RWPE2 (cell line): ENCODE measurements around the gene MUC16.
A peak's percentile ranks its signal among the peaks of the same experiment; 100 is the strongest.

ENCODE experiments used
- ATAC-seq: fragments of 200-7000 bp; cut with Tn5 transposase; 3 replicates; pipeline ENCODE4 v1.9.1; 2021; ENCODE audit warnings: low read depth
- DNase-seq: peaks from one replicate; pipeline ENCODE4 v3.0.0-alpha.2; 2020; ENCODE audit warnings: low spot score
- H3K27ac ChIP-seq: fragments of 450-650 bp; 2 replicates; pipeline ENCODE4 v1.5.1; 2017; ENCODE audit warnings: mild to moderate bottlenecking; ENCODE audit not compliant: poor library complexity, severe bottlenecking
- H3K27me3 ChIP-seq: fragments of 250-450 bp; sonication (Bioruptor Pico); 2 replicates; pipeline ENCODE4 v1.5.1; 2021; ENCODE audit warnings: mild to moderate bottlenecking, moderate library complexity; ENCODE audit not compliant: insufficient read depth, poor library complexity, severe bottlenecking
- H3K36me3 ChIP-seq: fragments of 250-450 bp; sonication (Bioruptor Pico); 2 replicates; pipeline ENCODE4 v1.5.1; 2020; ENCODE audit warnings: low read depth, mild to moderate bottlenecking, moderate library complexity
- H3K4me1 ChIP-seq: fragments of 250-450 bp; sonication (Bioruptor Pico); 2 replicates; pipeline ENCODE4 v1.5.1; 2021; ENCODE audit warnings: mild to moderate bottlenecking, moderate library complexity; ENCODE audit not compliant: insufficient read depth, poor library complexity, severe bottlenecking
- H3K4me3 ChIP-seq: fragments of 250-450 bp; sonication (Bioruptor Pico); 2 replicates; pipeline ENCODE4 v1.5.1; 2021; ENCODE audit warnings: mild to moderate bottlenecking, moderate library complexity; ENCODE audit not compliant: severe bottlenecking
- H3K9me3 ChIP-seq: fragments of 250-450 bp; sonication (Bioruptor Pico); 2 replicates; pipeline ENCODE4 v1.5.1; 2021; ENCODE audit warnings: mild to moderate bottlenecking, moderate library complexity; ENCODE audit not compliant: severe bottlenecking
- CTCF ChIP-seq: fragments of 450-650 bp; IDR thresholded peaks from one replicate; pipeline ENCODE4 v1.5.1; 2017; ENCODE audit warnings: mild to moderate bottlenecking, moderate library complexity; ENCODE audit not compliant: poor library complexity, severe bottlenecking

MUC16 gene

GRCh38 chr19:8986296-8986695 is 23.9 kb downstream of the MUC16 start:
- ATAC-seq: no peak
- Histone ChIP-seq H3K27ac (no peak overlapping the region), H3K9me3 (no peaks in the 10 kb centered on the region), H3K4me1 (no peaks in the 10 kb centered on the region), H3K27me3 (no peaks in the 10 kb centered on the region), H3K36me3 (no peaks in the 10 kb centered on the region), H3K4me3 (no peak overlapping the region)
- no peak for TF ChIP-seq CTCF
- no peak for DNase-seq

GRCh38 chr19:8973501-8974091 is 36.6 kb downstream of the MUC16 start:
- no peak for TF ChIP-seq CTCF
- Histone ChIP-seq H3K4me1 (no peaks in the 10 kb centered on the region), H3K9me3 (no peaks in the 10 kb centered on the region), H3K36me3 (no peaks in the 10 kb centered on the region), H3K4me3 (no peak overlapping the region), H3K27ac (no peak overlapping the region), H3K27me3 (no peaks in the 10 kb centered on the region)
- no peak for DNase-seq
- ATAC-seq: 0 out of 3 replicates have a peak, but pooled peaks have one; percentile 14

GRCh38 chr19:8965887-8966286 is 44.3 kb downstream of the MUC16 start:
- no peak for TF ChIP-seq CTCF
- H3K27ac ChIP-seq: no peak overlapping the region
- no peaks in the 10 kb centered on the region for H3K36me3 ChIP-seq
- no peaks in the 10 kb centered on the region for H3K9me3 ChIP-seq
- H3K27me3 ChIP-seq: no peaks in the 10 kb centered on the region
- ATAC-seq (no peak), DNase-seq (no peak)
- H3K4me1 ChIP-seq: no peaks in the 10 kb centered on the region
- H3K4me3 ChIP-seq: no peak overlapping the region
